GM18873 (cell line): ENCODE results near the gene OR6J1.
"Not testable (repeated sequence)": the region's sequence is repeated elsewhere in the genome, so short reads cannot be mapped to it uniquely, and the experiment has no call there.

Experiments
- ATAC-seq: cut with Tn5 transposase; IDR thresholded peaks from one replicate; pipeline ENCODE4 v1.9.1; 2021; ENCODE audit warnings: mild to moderate bottlenecking, moderate library complexity, moderate number of reproducible peaks; ENCODE audit not compliant: unreplicated experiment, low FRiP score

Gene OR6J1

GRCh38 chr14:22644305-22644635, at the start of gene OR6J1:
Gene OR6J1 (minus strand): TSS chr14:22644352. CDS start chr14:22634811, 9,541 bp downstream.
- no peak for ATAC-seq

- ATAC-seq, result no peak
Measured at GRCh38 chr14:22692194-22692593, 48.0 kb upstream of the OR6J1 start.

GRCh38 chr14:22691171-22691570, 47.0 kb upstream of the OR6J1 start:
- no peak for ATAC-seq

GRCh38 chr14:22689199-22689598, 45.0 kb upstream of the OR6J1 start:
- ATAC-seq, result no peak

GRCh38 chr14:22687969-22688368, 43.8 kb upstream of the OR6J1 start:
- ATAC-seq, result not testable (repeated sequence)

- ATAC-seq, result not testable (repeated sequence)
Measured at GRCh38 chr14:22686176-22686611, 42.0 kb upstream of the OR6J1 start.

GRCh38 chr14:22685467-22685866, 41.3 kb upstream of the OR6J1 start:
- ATAC-seq, result no peak

GRCh38 chr14:22683428-22683827, 39.3 kb upstream of the OR6J1 start:
- not testable (repeated sequence) for ATAC-seq

GRCh38 chr14:22678221-22678620, 34.1 kb upstream of the OR6J1 start:
- no peak for ATAC-seq

GRCh38 chr14:22677551-22677950, 33.4 kb upstream of the OR6J1 start:
- ATAC-seq, result not testable (repeated sequence)

- no peak for ATAC-seq
Measured at GRCh38 chr14:22671622-22672021, 27.5 kb upstream of the OR6J1 start.

GRCh38 chr14:22668863-22669262, 24.7 kb upstream of the OR6J1 start:
- ATAC-seq, result no peak

- ATAC-seq, result no peak
Measured at GRCh38 chr14:22668417-22668816, 24.3 kb upstream of the OR6J1 start.

GRCh38 chr14:22667881-22668280, 23.7 kb upstream of the OR6J1 start:
- no peak for ATAC-seq

GRCh38 chr14:22666203-22666893, 22.2 kb upstream of the OR6J1 start:
- no peak for ATAC-seq

- ATAC-seq, result no peak
Measured at GRCh38 chr14:22664261-22664660, 20.1 kb upstream of the OR6J1 start.

- no peak for ATAC-seq
Measured at GRCh38 chr14:22660654-22661053, 16.5 kb upstream of the OR6J1 start.

GRCh38 chr14:22658946-22659345, 14.8 kb upstream of the OR6J1 start:
- no peak for ATAC-seq

- ATAC-seq, result no peak
Measured at GRCh38 chr14:22657861-22658260, 13.7 kb upstream of the OR6J1 start.

- ATAC-seq, result no peak
Measured at GRCh38 chr14:22656945-22657731, 13.0 kb upstream of the OR6J1 start.

GRCh38 chr14:22656226-22656625, 12.1 kb upstream of the OR6J1 start:
- no peak for ATAC-seq
